HG03159 (cell line): Measurements from ENCODE around the gene SLC2A8.

Experiments used
- ATAC-seq: cut with Tn5 transposase; IDR thresholded peaks from one replicate; pipeline ENCODE4 v1.9.1; 2021; ENCODE audit warnings: mild to moderate bottlenecking, moderate library complexity; ENCODE audit not compliant: unreplicated experiment

SLC2A8 gene

DNA sequence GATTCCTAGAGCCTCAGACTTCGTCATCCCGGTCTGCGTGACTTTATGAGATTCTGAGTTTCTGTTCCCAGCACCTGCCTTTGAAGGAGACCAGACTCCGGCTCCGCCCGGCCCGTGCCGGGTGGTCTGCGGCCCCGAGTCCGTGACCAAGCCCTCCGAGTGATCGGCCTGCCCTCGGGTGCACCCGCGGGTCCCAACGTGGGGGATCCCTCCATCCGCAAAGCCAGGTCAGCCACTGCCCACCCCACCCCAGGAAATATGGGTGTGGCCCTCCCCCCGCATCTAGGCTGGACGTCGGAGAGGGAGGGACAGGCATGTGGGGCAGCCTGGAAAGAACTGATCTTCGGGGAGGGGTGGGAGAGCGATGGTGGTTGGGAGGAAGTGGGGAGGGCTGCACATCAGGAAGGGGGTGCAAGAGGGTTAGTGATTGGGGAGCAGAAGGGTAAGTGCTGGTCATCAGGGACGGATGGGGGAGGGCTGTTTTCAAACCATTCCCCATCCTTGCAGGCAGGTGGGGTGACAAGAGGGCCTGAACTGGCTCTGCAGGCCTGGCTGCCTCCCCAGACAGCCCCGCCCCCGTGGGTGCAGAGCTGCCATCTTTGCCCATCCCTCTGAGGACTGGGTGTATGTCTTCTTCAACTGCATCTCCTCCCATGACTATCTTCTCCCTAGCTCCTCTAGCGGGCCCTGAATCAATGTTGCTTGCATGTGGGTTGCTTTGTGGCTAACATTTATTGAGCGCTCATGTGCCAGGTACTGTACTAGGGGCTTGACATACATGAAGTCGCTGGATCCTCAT, 55.1 kb downstream of the SLC2A8 start:
- ATAC-seq: peak; percentile 7

- ATAC-seq: no peak
These were observed 55.7 kb downstream of the SLC2A8 start for GRCh38 chr9:127452691-127453090.

DNA sequence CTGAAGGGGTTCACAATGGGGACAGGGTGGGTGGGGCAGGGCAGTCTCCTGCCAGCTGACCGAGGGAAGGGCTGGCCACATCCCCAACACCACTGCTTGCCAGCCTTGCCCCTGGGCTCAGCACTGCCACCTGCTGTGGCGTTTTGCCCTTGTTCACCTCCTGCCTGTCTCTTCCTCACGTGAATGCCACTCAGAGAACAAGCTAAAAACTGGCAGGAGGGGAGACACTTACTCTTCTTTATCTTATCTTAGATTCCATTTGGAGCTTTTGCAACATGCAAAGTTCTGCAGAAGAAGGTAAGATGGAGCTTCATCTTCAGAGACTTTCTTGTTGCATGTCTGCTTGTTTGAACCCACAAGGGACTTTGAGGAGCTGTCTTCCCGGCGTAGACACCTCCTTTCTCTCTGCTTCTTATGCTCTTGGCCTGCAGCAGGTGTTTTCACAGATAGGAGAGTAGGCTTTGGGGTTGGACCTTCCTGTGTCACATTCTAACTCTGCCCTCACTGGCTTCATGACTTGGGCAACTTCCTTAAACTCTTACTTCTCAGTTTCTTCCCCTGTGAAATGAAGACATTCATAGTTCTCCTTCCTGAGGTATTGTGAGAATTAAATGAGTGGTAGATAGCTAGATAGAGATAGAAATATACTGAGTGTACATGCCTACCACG, 58.5 kb downstream of the SLC2A8 start:
- ATAC-seq: no peak

DNA sequence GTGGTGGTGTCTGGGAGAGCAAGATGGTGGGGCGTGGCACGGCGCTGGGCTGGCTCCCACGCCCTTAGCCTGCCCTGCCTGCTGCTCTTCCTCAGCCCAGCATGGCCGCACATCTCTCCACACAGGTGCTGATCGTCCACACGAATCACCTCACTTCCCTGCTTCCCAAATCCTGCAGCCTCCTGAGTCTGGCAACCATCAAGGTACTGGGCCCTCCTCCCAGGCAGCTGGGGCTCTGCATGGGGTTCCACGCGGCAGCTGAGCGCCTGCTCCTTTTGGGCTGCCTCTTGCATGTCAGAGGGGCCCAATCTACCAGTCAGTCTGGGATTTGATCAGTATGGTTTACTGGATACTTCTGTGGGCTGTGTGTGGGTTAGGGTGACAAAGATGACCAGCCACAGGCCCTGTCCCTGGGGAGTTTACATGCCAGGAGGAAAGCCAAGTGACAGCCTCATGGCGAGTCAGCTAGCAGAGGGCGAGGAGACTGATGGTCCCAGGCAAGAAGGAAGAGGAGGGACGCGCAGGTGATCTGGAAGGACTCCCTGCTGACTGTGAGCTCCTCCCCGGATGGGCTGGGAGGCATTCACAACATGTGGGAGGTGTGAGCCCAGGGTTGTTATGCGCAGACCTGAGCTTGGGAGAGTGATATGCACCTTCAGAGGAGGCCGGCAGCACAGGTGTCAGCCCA, 60.4 kb downstream of the SLC2A8 start:
- ATAC-seq: no peak
